ENCODE measurements around the gene KIF26B. TPM values are rescaled to one million over a fixed set of nuclear protein-coding genes. Genes with fewer than 3 reads are reported as not detected.

KIF26B gene
- total RNA-seq, 1 donor from 2014 or later: 0.13 TPM

GRCh38 chr1:245571815-245572294 is 417.1 kb downstream of the KIF26B start:
- DNase-seq (ENCODE audit: low spot score): no peak
- intact Hi-C loops (cut with micrococcal nuclease): no loop called here
- H3K9me3 Mint-ChIP-seq: no peaks in the 10 kb centered on the region
- no peak overlapping the region for H3K27ac Mint-ChIP-seq
- H3K4me3 Mint-ChIP-seq: no peak overlapping the region
- H3K27me3 Mint-ChIP-seq (ENCODE audit: insufficient read depth): no peaks in the 10 kb centered on the region
- H3K36me3 Mint-ChIP-seq (ENCODE audit: low read depth): no peaks in the 10 kb centered on the region
- no peaks in the 10 kb centered on the region for H3K4me1 Mint-ChIP-seq (ENCODE audit: low read depth)

- Mint-ChIP-seq H3K27ac (no peak overlapping the region), H3K27me3 (ENCODE audit: insufficient read depth) (peaks cover under 1% of the 10 kb centered on the region), H3K4me1 (ENCODE audit: low read depth) (no peaks in the 10 kb centered on the region), H3K4me3 (no peak overlapping the region), H3K9me3 (no peaks in the 10 kb centered on the region), H3K36me3 (ENCODE audit: low read depth) (no peaks in the 10 kb centered on the region)
- intact Hi-C loops (cut with micrococcal nuclease): no loop called here
- no peak for DNase-seq (ENCODE audit: low spot score)
These were observed 417.9 kb downstream of the KIF26B start for GRCh38 chr1:245572709-245573108.

- H3K27ac Mint-ChIP-seq: no peak overlapping the region
These were observed 420.9 kb downstream of the KIF26B start for GRCh38 chr1:245575710-245576109.

GRCh38 chr1:245576323-245576722 is 421.5 kb downstream of the KIF26B start:
- intact Hi-C loops (cut with micrococcal nuclease): no loop called here
- Mint-ChIP-seq H3K4me1 (ENCODE audit: low read depth) (no peaks in the 10 kb centered on the region), H3K36me3 (ENCODE audit: low read depth) (no peaks in the 10 kb centered on the region), H3K27me3 (ENCODE audit: insufficient read depth) (peaks cover 2% of the 10 kb centered on the region), H3K9me3 (no peaks in the 10 kb centered on the region), H3K4me3 (no peak overlapping the region), H3K27ac (no peak overlapping the region)
- DNase-seq (ENCODE audit: low spot score): no peak

More at GRCh38 chr1:245575710-245576109, 420.9 kb downstream of the KIF26B start:
- Mint-ChIP-seq H3K36me3 (ENCODE audit: low read depth) (no peaks in the 10 kb centered on the region), H3K9me3 (no peaks in the 10 kb centered on the region), H3K27me3 (ENCODE audit: insufficient read depth) (peaks cover 2% of the 10 kb centered on the region), H3K4me1 (ENCODE audit: low read depth) (no peaks in the 10 kb centered on the region), H3K4me3 (no peak overlapping the region)
- intact Hi-C loops (cut with micrococcal nuclease): no loop called here
- no peak for DNase-seq (ENCODE audit: low spot score)

- H3K27me3 Mint-ChIP-seq (ENCODE audit: insufficient read depth): peaks cover 2% of the 10 kb centered on the region
- no peak overlapping the region for H3K27ac Mint-ChIP-seq
- no peaks in the 10 kb centered on the region for H3K36me3 Mint-ChIP-seq (ENCODE audit: low read depth)
- H3K9me3 Mint-ChIP-seq: no peaks in the 10 kb centered on the region
- no peak for DNase-seq (ENCODE audit: low spot score)
- H3K4me3 Mint-ChIP-seq: no peak overlapping the region
- H3K4me1 Mint-ChIP-seq (ENCODE audit: low read depth): no peaks in the 10 kb centered on the region
- intact Hi-C loops (cut with micrococcal nuclease): no loop called here
These were observed 422.7 kb downstream of the KIF26B start for GRCh38 chr1:245577191-245578157.

- H3K4me1 Mint-ChIP-seq (ENCODE audit: low read depth): no peaks in the 10 kb centered on the region
- H3K9me3 Mint-ChIP-seq: no peaks in the 10 kb centered on the region
- H3K27ac Mint-ChIP-seq: no peak overlapping the region
- no peak overlapping the region for H3K4me3 Mint-ChIP-seq
- H3K36me3 Mint-ChIP-seq (ENCODE audit: low read depth): no peaks in the 10 kb centered on the region
- no peak for DNase-seq (ENCODE audit: low spot score)
- intact Hi-C loops (cut with micrococcal nuclease): no loop called here
- peaks cover 2% of the 10 kb centered on the region for H3K27me3 Mint-ChIP-seq (ENCODE audit: insufficient read depth)
These were observed 423.5 kb downstream of the KIF26B start for GRCh38 chr1:245578308-245578707.

- H3K27me3 Mint-ChIP-seq (ENCODE audit: insufficient read depth): peaks cover 2% of the 10 kb centered on the region
- H3K36me3 Mint-ChIP-seq (ENCODE audit: low read depth): no peaks in the 10 kb centered on the region
- H3K27ac Mint-ChIP-seq: no peak overlapping the region
- H3K4me1 Mint-ChIP-seq (ENCODE audit: low read depth): no peaks in the 10 kb centered on the region
- intact Hi-C loops (cut with micrococcal nuclease): no loop called here
- no peak overlapping the region for H3K4me3 Mint-ChIP-seq
- H3K9me3 Mint-ChIP-seq: no peaks in the 10 kb centered on the region
- no peak for DNase-seq (ENCODE audit: low spot score)
These were observed 424.0 kb downstream of the KIF26B start for GRCh38 chr1:245578771-245579170.

GRCh38 chr1:245579881-245580280 is 425.1 kb downstream of the KIF26B start:
- Mint-ChIP-seq H3K27me3 (ENCODE audit: insufficient read depth) (peaks cover 2% of the 10 kb centered on the region), H3K27ac (no peak overlapping the region)

GRCh38 chr1:245580651-245581050 is 425.9 kb downstream of the KIF26B start:
- no peak overlapping the region for H3K4me3 Mint-ChIP-seq
- no peaks in the 10 kb centered on the region for H3K36me3 Mint-ChIP-seq (ENCODE audit: low read depth)
- H3K27me3 Mint-ChIP-seq (ENCODE audit: insufficient read depth): peaks cover 2% of the 10 kb centered on the region
- intact Hi-C loops (cut with micrococcal nuclease): no loop called here
- no peaks in the 10 kb centered on the region for H3K4me1 Mint-ChIP-seq (ENCODE audit: low read depth)
- H3K9me3 Mint-ChIP-seq: no peaks in the 10 kb centered on the region
- no peak overlapping the region for H3K27ac Mint-ChIP-seq
- no peak for DNase-seq (ENCODE audit: low spot score)

More at GRCh38 chr1:245579881-245580280, 425.1 kb downstream of the KIF26B start:
- no peaks in the 10 kb centered on the region for H3K36me3 Mint-ChIP-seq (ENCODE audit: low read depth)
- H3K9me3 Mint-ChIP-seq: no peaks in the 10 kb centered on the region
- intact Hi-C loops (cut with micrococcal nuclease): no loop called here
- H3K4me3 Mint-ChIP-seq: no peak overlapping the region
- no peak for DNase-seq (ENCODE audit: low spot score)
- no peaks in the 10 kb centered on the region for H3K4me1 Mint-ChIP-seq (ENCODE audit: low read depth)

GRCh38 chr1:245582026-245582425 is 427.2 kb downstream of the KIF26B start:
- Mint-ChIP-seq H3K27me3 (ENCODE audit: insufficient read depth) (peaks cover 2% of the 10 kb centered on the region), H3K9me3 (no peaks in the 10 kb centered on the region), H3K4me1 (ENCODE audit: low read depth) (no peaks in the 10 kb centered on the region), H3K36me3 (ENCODE audit: low read depth) (no peaks in the 10 kb centered on the region), H3K27ac (no peak overlapping the region), H3K4me3 (no peak overlapping the region)
- intact Hi-C loops (cut with micrococcal nuclease): no loop called here
- DNase-seq (ENCODE audit: low spot score): no peak

GRCh38 chr1:245583081-245583480 is 428.3 kb downstream of the KIF26B start:
- no peak overlapping the region for H3K27ac Mint-ChIP-seq

GRCh38 chr1:245583575-245584330 is 429.0 kb downstream of the KIF26B start:
- Mint-ChIP-seq H3K36me3 (ENCODE audit: low read depth) (no peaks in the 10 kb centered on the region), H3K4me1 (ENCODE audit: low read depth) (no peaks in the 10 kb centered on the region), H3K27me3 (ENCODE audit: insufficient read depth) (no peaks in the 10 kb centered on the region), H3K4me3 (no peak overlapping the region), H3K27ac (no peak overlapping the region), H3K9me3 (no peaks in the 10 kb centered on the region)
- intact Hi-C loops (cut with micrococcal nuclease): no loop called here
- no peak for DNase-seq (ENCODE audit: low spot score)

More at GRCh38 chr1:245583081-245583480, 428.3 kb downstream of the KIF26B start:
- H3K4me3 Mint-ChIP-seq: no peak overlapping the region
- no peak for DNase-seq (ENCODE audit: low spot score)
- no peaks in the 10 kb centered on the region for H3K27me3 Mint-ChIP-seq (ENCODE audit: insufficient read depth)
- H3K9me3 Mint-ChIP-seq: no peaks in the 10 kb centered on the region
- H3K36me3 Mint-ChIP-seq (ENCODE audit: low read depth): no peaks in the 10 kb centered on the region
- intact Hi-C loops (cut with micrococcal nuclease): no loop called here
- H3K4me1 Mint-ChIP-seq (ENCODE audit: low read depth): no peaks in the 10 kb centered on the region
